H1 (cell line): ENCODE measurements around the gene TDRD9. TPM values are rescaled to one million over a fixed set of nuclear protein-coding genes. Genes with fewer than 3 reads are reported as not detected.

Experiments used
- BACH1 ChIP-seq: IDR thresholded peaks from 2 replicates; pipeline ENCODE4 v1.6.1; 2012; ENCODE audit warnings: low read length, improper control_type of control experiment
- CHD7 ChIP-seq: fragments of 300-600 bp; sonication (generic); IDR thresholded peaks from 2 replicates; pipeline ENCODE4 v1.7.1; 2012; ENCODE audit warnings: low read length, moderate library complexity, mild to moderate bottlenecking, inconsistent platforms; ENCODE audit not compliant: insufficient replicate concordance
- E2F6 ChIP-seq: IDR thresholded peaks from 2 replicates; pipeline ENCODE4 v1.6.1; 2012; ENCODE audit warnings: inconsistent platforms
- EGR1 ChIP-seq: IDR thresholded peaks from 2 replicates; pipeline ENCODE4 v1.6.1; 2011; ENCODE audit warnings: low read depth, low read length, borderline replicate concordance
- HDAC2 ChIP-seq, 2 experiments: fragments of 300-600 bp in 1 of 2; sonication (generic) in 1 of 2; IDR thresholded peaks; 2 replicates each; pipeline ENCODE4 v1.6.1; 2011 to 2012; ENCODE audit warnings: low read depth in 2 of 2, low read length in 2 of 2, mild to moderate bottlenecking in 2 of 2, moderate library complexity in 2 of 2, borderline replicate concordance in 1 of 2, inconsistent platforms in 1 of 2
- JUND ChIP-seq: IDR thresholded peaks from 2 replicates; pipeline ENCODE4 v1.6.1; 2011; ENCODE audit warnings: mild to moderate bottlenecking, improper control_type of control experiment, low read length
- NANOG ChIP-seq: IDR thresholded peaks from 2 replicates; pipeline ENCODE4 v1.6.1; 2011; ENCODE audit warnings: low read length, low read depth, mild to moderate bottlenecking, inconsistent platforms; ENCODE audit not compliant: insufficient read depth, poor library complexity, severe bottlenecking
- SP1 ChIP-seq: IDR thresholded peaks from 2 replicates; pipeline ENCODE4 v1.6.1; 2011; ENCODE audit warnings: low read depth, low read length
- SP4 ChIP-seq: IDR thresholded peaks from 2 replicates; pipeline ENCODE4 v1.6.1; 2012; ENCODE audit warnings: low read length, inconsistent platforms
- SUZ12 ChIP-seq: fragments of 200-600 bp; sonication (generic); IDR thresholded peaks from 2 replicates; pipeline ENCODE4 v1.6.1; 2012; ENCODE audit warnings: mild to moderate bottlenecking, inconsistent platforms, low read length, moderate library complexity, mixed read lengths
- TAF7 ChIP-seq: optimal IDR thresholded peaks from 2 replicates; pipeline ENCODE3; 2011; ENCODE audit warnings: low read depth, mild to moderate bottlenecking, inconsistent platforms, low read length, moderate library complexity, borderline replicate concordance
- polyA plus RNA-seq, 7 experiments: library from polyadenylated mRNA; depleted of rRNA in 3 of 7; stranded (reverse) in 5 of 7; unstranded in 2 of 7; fragments of >200 nt in 5 of 7; fragments of 200-250 nt in 2 of 7; gene quantifications; 1 replicate in 5 of 7; 2 replicates in 1 of 7; 4 replicates in 1 of 7; pipeline versions ENCODE4 v1.2.1 to v1.2.3, GENCODE V29; 2011 to 2013; ENCODE audit warnings: missing spikeins in 2 of 7, mixed read lengths in 2 of 7
- total RNA-seq: library from RNA; stranded (reverse); fragmentation: NEBNext Ultra II Directional; extraction: Animal tissue kit (Norgen Biotek cat#: 25700); gene quantifications from 2 replicates; pipeline ENCODE4 v1.2.1, GENCODE V29; 2021

Gene TDRD9
- total and polyA plus RNA-seq, 2 of the 8 experiments (the other 6 are each of a cell fraction or from before 2014, with no cell fraction given), result not detected

GRCh38 chr14:103930051-103930604 lies 1.9 kb downstream of the TDRD9 start (continued):
- no peak for TF ChIP-seq TAF7
- TF ChIP-seq E2F6, result no peak
- no peak for TF ChIP-seq EGR1
- TF ChIP-seq SUZ12, result no peak
- TF ChIP-seq CHD7, result no peak
- TF ChIP-seq HDAC2 (IDR thresholded peaks at IDR 0.05; ENCODE audit: borderline replicate concordance in 1 of 2, low read depth in 2 of 2, low read length in 2 of 2), result no peak
- no peak for TF ChIP-seq SP4
- TF ChIP-seq NANOG, result no peak
- TF ChIP-seq BACH1, result no peak
- TF ChIP-seq SP1, result no peak
- TF ChIP-seq JUND, result no peak
